RWPE1 (cell line): Measurements from ENCODE around the gene PGM1.
A peak's percentile ranks its signal among the peaks of the same experiment; 100 is the strongest.

Source experiments
- CTCF ChIA-PET: fragments of 350-600 bp; sonication (Branson Sonifier 250); formaldehyde crosslinking; extraction: SDS; loops from one replicate; lab custom pipeline; 2021; lab: Yijun Ruan, JAX
- POLR2A ChIA-PET: fragments of 400-600 bp; formaldehyde crosslinking; extraction: SDS; loops from one replicate; lab custom pipeline; 2020; ENCODE audit warnings: antibody characterized with exemption; ENCODE audit not compliant: low non-redundant PET; lab: Yijun Ruan, JAX
- DNase-seq: peaks from one replicate; pipeline ENCODE4 v3.0.0; 2012; ENCODE audit warnings: low spot score
- H3K27ac ChIP-seq: fragments of 450-650 bp; 2 replicates; pipeline ENCODE4 v1.5.1; 2017
- CTCF ChIP-seq: fragments of 450-650 bp; conservative IDR thresholded peaks from 2 replicates; pipeline ENCODE4 v1.5.1; 2017; ENCODE audit warnings: low read depth, mild to moderate bottlenecking

The PGM1 gene

GRCh38 chr1:63693944-63694571, 100.8 kb downstream of the PGM1 start:
- no peak for DNase-seq
- ChIA-PET POLR2A (no interaction called here), CTCF (no interaction called here)
- no peak overlapping the region for H3K27ac ChIP-seq
- TF ChIP-seq CTCF: no peak

- ChIA-PET CTCF (no interaction called here), POLR2A (no interaction called here)
- no peak overlapping the region for H3K27ac ChIP-seq
- DNase-seq: no peak
- TF ChIP-seq CTCF: no peak
Observed at GRCh38 chr1:63698001-63698838, 105.0 kb downstream of the PGM1 start.

GRCh38 chr1:63701187-63701586, 108.0 kb downstream of the PGM1 start:
- H3K27ac ChIP-seq: no peak overlapping the region
- DNase-seq: no peak
- TF ChIP-seq CTCF: no peak
- CTCF ChIA-PET: interaction anchor here (0.7 kb wide), 1 partner anchor 869 kb away, joined by 6 read pairs; no protein-coding TSS in a partner anchor
- POLR2A ChIA-PET: no interaction called here

GRCh38 chr1:63703701-63704107, 110.5 kb downstream of the PGM1 start:
- ChIA-PET POLR2A (no interaction called here), CTCF (interaction anchor here (2.9 kb wide), 1 partner anchor 12 kb away, joined by 14 read pairs; no protein-coding TSS in a partner anchor)
- TF ChIP-seq CTCF: no peak
- no peak overlapping the region for H3K27ac ChIP-seq
- no peak for DNase-seq

GRCh38 chr1:63704443-63704842, 111.2 kb downstream of the PGM1 start:
- TF ChIP-seq CTCF: no peak
- CTCF ChIA-PET: interaction anchor here (0.7 to 2.9 kb wide), 2 partner anchors 13 to 206 kb away, joined by 4 to 14 read pairs; no protein-coding TSS in a partner anchor
- POLR2A ChIA-PET: no interaction called here
- H3K27ac ChIP-seq: no peak overlapping the region
- peak; percentile 22 for DNase-seq

GRCh38 chr1:63705078-63705477, 111.9 kb downstream of the PGM1 start:
- ChIA-PET POLR2A (no interaction called here), CTCF (no interaction called here)
- TF ChIP-seq CTCF: no peak
- H3K27ac ChIP-seq: no peak overlapping the region
- DNase-seq: no peak
